Inflammatory macrophage treated with lipopolysaccharide for 4 hours (primary cell): ENCODE measurements around the gene FAM229A.

Source experiments
- DNase-seq: peaks from one replicate; pipeline ENCODE4 v3.0.0-alpha.2; 2020

Gene FAM229A

DNA sequence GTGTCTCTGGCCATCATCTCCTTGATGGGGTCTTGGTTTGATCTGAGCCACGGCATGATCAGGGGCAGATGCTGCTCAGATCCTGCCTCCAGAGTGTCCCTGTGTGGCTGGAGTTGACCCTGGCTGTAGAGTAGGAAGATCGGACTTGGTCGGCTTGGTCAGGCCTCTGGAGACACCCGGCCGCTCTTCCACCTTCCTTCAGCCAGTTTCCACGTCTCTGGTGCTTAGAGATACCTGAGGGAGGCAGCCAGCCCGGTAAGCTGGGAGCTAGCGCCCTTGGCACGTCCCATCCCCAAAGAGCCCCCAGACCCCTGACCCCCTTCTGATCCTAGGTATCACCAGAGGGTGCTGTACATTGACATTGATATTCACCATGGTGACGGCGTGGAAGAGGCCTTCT lies 35.1 kb downstream of the FAM229A start:
- no peak for DNase-seq

DNA sequence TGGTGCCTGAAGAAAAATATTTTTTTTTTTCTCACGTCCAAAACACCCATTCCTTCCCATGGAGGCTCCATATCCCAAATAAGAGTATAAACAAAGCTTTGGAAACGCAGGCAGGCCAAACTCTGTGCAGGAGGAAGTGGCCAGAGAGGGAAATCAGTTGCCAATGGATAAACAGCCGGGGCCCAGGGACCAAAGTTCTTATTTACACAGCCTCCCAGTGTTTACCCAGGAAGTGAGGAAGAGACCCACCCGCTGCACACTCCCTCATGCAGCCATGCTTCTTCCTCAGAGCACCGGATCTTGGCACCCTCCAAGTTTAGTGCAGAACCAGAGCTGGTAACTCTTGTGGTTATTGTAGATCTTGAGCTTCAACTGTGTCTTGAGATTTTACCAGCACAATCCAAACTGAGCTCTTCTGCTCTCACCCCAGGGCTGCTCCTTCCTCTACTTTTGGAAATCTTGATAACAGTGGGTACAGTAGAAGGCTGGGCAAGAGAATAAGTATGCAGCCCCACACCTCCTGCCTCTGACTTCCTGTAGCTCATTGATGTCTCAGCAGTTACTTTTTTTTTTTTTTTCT lies 40.5 kb downstream of the FAM229A start:
- no peak for DNase-seq

DNA sequence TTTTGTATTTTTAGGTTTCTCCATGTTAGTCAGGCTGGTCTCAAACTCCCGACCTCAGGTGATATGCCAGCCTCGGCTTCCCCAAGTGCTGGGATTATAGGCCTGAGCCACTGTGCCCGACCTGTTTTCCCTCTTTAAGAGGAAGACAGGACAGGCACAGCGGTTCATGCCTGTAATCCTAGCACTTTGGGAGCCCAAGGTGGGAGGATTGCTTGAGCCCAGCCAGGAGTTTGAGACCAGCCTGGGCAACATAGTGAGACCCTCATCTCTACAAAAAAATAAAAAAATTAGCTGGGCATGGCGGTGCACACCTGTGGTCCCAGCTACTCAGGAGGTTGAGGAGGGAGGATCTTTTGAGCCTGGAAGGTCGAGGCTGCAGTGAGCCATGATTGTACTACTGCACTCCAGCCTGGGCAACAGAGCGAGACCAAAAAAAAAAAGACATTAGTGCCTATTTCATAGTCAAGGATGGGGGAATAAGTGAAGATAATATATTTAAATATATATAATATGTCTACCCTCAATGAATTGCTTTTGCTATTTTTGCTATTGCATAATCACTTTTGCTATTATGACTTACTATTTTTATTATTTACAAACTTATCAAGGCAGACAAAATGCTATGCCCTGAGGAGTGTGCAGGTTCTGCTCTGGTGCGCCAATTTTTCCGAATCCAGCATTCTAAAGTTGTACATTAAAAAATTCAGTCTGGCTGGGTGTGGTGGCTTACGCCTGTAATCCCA lies 44.0 kb downstream of the FAM229A start:
- DNase-seq = no peak

DNA sequence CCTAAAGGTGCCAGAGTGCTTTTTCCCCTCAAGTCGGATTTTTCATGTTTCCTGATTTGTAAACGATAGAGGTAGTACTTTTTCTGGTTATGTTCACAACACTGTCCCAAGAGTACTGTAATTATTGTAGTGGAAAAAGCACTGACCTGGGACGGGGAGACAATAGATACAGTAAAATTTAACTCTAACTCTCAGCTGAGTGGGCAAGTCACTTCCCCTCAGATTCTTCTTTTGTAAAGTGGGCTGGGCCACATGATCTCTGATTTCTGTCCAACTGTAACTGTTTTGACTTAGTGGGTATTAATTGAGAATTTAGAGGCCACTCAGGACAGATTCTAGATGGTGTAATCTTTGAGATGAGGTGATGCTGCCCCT lies 45.4 kb downstream of the FAM229A start:
- DNase-seq = no peak

DNA sequence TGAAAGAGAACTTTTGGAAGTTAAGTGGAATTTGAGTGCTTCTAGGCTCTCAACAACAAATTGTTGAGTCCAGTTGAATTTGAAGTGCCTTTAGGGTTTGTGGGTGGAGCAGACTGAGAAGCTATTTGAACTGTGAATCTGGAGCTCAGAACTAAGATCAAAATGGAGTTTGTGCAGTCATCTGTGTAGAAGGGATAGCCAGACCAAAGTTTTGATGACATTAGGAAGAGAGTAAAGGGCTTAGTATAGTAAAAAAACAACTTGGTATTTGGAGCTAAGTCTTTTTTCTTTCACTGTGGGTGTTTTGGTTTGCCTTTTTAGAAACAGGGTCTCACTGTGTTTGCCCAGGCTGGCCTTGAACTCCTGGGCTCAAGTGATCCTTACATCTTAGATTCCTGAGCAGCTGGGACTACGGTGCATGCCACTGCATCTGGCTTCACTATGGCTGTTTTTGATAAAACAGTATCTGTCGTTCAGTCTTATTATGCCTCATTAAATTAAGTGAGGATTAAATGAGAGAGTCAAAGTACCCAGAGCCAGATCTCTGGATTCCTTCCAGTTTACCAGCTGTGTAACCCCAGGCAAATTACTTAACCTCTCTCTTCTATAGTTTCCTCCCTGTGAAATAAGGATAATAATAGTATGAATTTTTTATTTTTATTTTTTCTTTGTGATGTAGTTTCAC lies 50.4 kb downstream of the FAM229A start:
- no peak for DNase-seq
